Measurements from ENCODE around the gene PALB2. TPM values are rescaled to one million over a fixed set of nuclear protein-coding genes. Genes with fewer than 3 reads are reported as not detected.

PALB2 gene
- total RNA-seq, 1 experiment from 2014 or later = 19.1 TPM

- H2AFZ ChIP-seq = no peak overlapping the region
- H3F3A ChIP-seq (ENCODE audit: insufficient read depth, low read depth) = no peaks in the 10 kb centered on the region; the same call in 1 of the 2 replicates
- no peak overlapping the region for H3K27ac ChIP-seq
- H4K20me1 ChIP-seq (ENCODE audit: insufficient read depth) = peaks cover 50% of the 10 kb centered on the region
- H3K4me2 ChIP-seq = no peak overlapping the region
- TF ChIP-seq, protein P1, sequence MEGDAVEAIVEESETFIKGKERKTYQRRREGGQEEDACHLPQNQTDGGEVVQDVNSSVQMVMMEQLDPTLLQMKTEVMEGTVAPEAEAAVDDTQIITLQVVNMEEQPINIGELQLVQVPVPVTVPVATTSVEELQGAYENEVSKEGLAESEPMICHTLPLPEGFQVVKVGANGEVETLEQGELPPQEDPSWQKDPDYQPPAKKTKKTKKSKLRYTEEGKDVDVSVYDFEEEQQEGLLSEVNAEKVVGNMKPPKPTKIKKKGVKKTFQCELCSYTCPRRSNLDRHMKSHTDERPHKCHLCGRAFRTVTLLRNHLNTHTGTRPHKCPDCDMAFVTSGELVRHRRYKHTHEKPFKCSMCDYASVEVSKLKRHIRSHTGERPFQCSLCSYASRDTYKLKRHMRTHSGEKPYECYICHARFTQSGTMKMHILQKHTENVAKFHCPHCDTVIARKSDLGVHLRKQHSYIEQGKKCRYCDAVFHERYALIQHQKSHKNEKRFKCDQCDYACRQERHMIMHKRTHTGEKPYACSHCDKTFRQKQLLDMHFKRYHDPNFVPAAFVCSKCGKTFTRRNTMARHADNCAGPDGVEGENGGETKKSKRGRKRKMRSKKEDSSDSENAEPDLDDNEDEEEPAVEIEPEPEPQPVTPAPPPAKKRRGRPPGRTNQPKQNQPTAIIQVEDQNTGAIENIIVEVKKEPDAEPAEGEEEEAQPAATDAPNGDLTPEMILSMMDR (conservative IDR thresholded peaks at IDR 0.05) = no peak
- TF ChIP-seq EZH2 (IDR thresholded peaks at IDR 0.05; ENCODE audit: low read depth) = no peak
- ChIA-PET CTCF (no interaction called here), POLR2A (ENCODE audit: unreplicated experiment) (no interaction called here)
- H3K79me2 ChIP-seq (ENCODE audit: low read depth) = peaks cover 36% of the 10 kb centered on the region
- intact Hi-C loops (cut with micrococcal nuclease; ENCODE audit: unreplicated experiment) = no loop called here
- H3K9me2 ChIP-seq (ENCODE audit: insufficient read depth) = no peaks in the 10 kb centered on the region
- no peak overlapping the region for H3K4me3 ChIP-seq
- no peak for DNase-seq
- no TSS peak for BruUV-seq (replicated peaks)
- H3K9me3 ChIP-seq (ENCODE audit: insufficient read depth, low read depth) = no peaks in the 10 kb centered on the region
- no peaks in the 10 kb centered on the region for H3K27me3 ChIP-seq (ENCODE audit: insufficient read depth, low read depth)
- H3K36me3 ChIP-seq (ENCODE audit: low read depth) = peaks cover 12% of the 10 kb centered on the region
- H3K4me1 ChIP-seq (replicated peaks; ENCODE audit: insufficient read depth) = no peaks in the 10 kb centered on the region
Measured at GRCh38 chr16:23651943-23652468, 10.9 kb upstream of the PALB2 start.

DNA sequence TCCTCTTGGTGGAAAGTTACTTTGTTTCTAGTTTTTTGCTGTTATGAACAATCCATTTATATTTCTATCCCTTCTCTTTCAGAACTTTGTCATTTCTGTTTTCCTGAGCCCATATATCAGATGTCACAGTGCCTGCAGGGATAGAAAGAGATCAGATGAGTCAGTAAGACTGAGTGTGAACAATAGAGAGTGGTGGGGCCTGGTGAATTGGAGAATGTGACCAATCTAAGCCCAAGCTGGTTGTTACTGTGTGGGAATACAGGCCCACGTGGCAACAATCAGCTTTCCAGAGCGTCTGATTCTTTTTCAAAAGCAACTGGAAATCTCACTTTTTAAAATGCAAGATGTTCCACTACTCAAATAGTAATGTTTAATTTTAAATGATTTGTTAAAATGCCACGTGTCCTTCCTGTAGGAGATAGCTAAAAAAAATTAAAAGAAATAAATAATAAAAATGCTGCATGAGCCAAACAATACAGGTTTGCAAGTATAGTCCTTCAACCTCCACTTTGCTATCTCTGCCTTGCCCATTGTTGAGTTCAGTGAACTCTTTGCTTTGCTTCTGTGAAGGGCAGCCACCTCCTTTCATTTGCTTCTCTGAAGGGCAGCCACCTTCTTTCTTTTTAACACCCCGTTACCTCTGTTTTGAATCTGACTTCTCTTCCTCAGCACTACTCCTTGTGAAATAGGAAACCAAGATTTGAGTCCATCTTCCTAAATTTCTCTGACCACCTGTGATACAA, 9.7 kb upstream of the PALB2 start:
- BruUV-seq (replicated peaks) = no TSS peak
- no peak for TF ChIP-seq EZH2 (IDR thresholded peaks at IDR 0.05; ENCODE audit: low read depth)
- TF ChIP-seq, protein P1 (conservative IDR thresholded peaks at IDR 0.05) = no peak
- H2AFZ ChIP-seq = no peak overlapping the region
- H3K4me1 ChIP-seq (replicated peaks; ENCODE audit: insufficient read depth) = no peaks in the 10 kb centered on the region
- H3K4me2 ChIP-seq = no peak overlapping the region
- intact Hi-C loops (cut with micrococcal nuclease; ENCODE audit: unreplicated experiment) = no loop called here
- no peaks in the 10 kb centered on the region for H3K9me3 ChIP-seq (ENCODE audit: insufficient read depth, low read depth)
- H3K9me2 ChIP-seq (ENCODE audit: insufficient read depth) = no peaks in the 10 kb centered on the region
- H3K36me3 ChIP-seq (ENCODE audit: low read depth) = peaks cover 17% of the 10 kb centered on the region
- no peak overlapping the region for H3K27ac ChIP-seq
- H4K20me1 ChIP-seq (ENCODE audit: insufficient read depth) = peaks cover 61% of the 10 kb centered on the region
- CTCF ChIA-PET = no interaction called here
- DNase-seq = no peak
- H3K27me3 ChIP-seq (ENCODE audit: insufficient read depth, low read depth) = no peaks in the 10 kb centered on the region
- H3F3A ChIP-seq (ENCODE audit: insufficient read depth, low read depth) = no peaks in the 10 kb centered on the region; the same call in 1 of the 2 replicates
- POLR2A ChIA-PET (ENCODE audit: unreplicated experiment) = no interaction called here
- no peak overlapping the region for H3K4me3 ChIP-seq
- peaks cover 45% of the 10 kb centered on the region for H3K79me2 ChIP-seq (ENCODE audit: low read depth)

- Histone ChIP-seq H2AFZ (peak overlapping the region; percentile 97), H3K27me3 (ENCODE audit: insufficient read depth, low read depth) (no peaks in the 10 kb centered on the region), H3F3A (ENCODE audit: insufficient read depth, low read depth) (peaks cover 5% of the 10 kb centered on the region; the same call in 1 of the 2 replicates), H3K9me2 (ENCODE audit: insufficient read depth) (no peaks in the 10 kb centered on the region), H3K9me3 (ENCODE audit: insufficient read depth, low read depth) (no peaks in the 10 kb centered on the region), H3K4me3 (peak overlapping the region; percentile 87), H3K4me1 (replicated peaks; ENCODE audit: insufficient read depth) (peaks cover 14% of the 10 kb centered on the region), H3K4me2 (peak overlapping the region; percentile 96), H3K36me3 (ENCODE audit: low read depth) (peaks cover 26% of the 10 kb centered on the region), H3K79me2 (ENCODE audit: low read depth) (peaks cover 70% of the 10 kb centered on the region), H4K20me1 (ENCODE audit: insufficient read depth) (peaks cover 13% of the 10 kb centered on the region; the same call in 1 of the 2 replicates), H3K27ac (no peak overlapping the region)
- TSS peak; percentile 36 for BruUV-seq (replicated peaks)
- ChIA-PET POLR2A (ENCODE audit: unreplicated experiment) (no interaction called here), CTCF (interaction anchor here (0.7 kb wide), 1 partner anchor 48 kb away, joined by 6 read pairs; no protein-coding TSS in a partner anchor)
- no peak for TF ChIP-seq EZH2 (IDR thresholded peaks at IDR 0.05; ENCODE audit: low read depth)
- TF ChIP-seq, protein P1 (conservative IDR thresholded peaks at IDR 0.05) = no peak
- DNase-seq = no peak
- intact Hi-C loops (cut with micrococcal nuclease; ENCODE audit: unreplicated experiment) = loop anchor here (5.0 kb wide), 1 partner anchor 45 kb away; the partner anchor contains the start of gene NDUFAB1
Measured at GRCh38 chr16:23642246-23642774, 1.2 kb upstream of the PALB2 start.
